ENCODE results near the gene TM2D1. TPM values are rescaled to one million over a fixed set of nuclear protein-coding genes. Genes with fewer than 3 reads are reported as not detected.
"Not testable (repeated sequence)": the region's sequence is repeated elsewhere in the genome, so short reads cannot be mapped to it uniquely, and the experiment has no call there.

Gene TM2D1
- polyA plus RNA-seq, 2 of the 4 experiments (the other 2 are of a cell fraction) = 32.4 to 54.2 TPM

GRCh38 chr1:61682891-61683290 lies 42.0 kb downstream of the TM2D1 start:
- POLR2A ChIA-PET = no interaction called here
- Histone ChIP-seq H3K4me2 (no peak overlapping the region), H3K4me1 (no peaks in the 10 kb centered on the region), H3K9me3 (no peaks in the 10 kb centered on the region), H3K27ac (no peak overlapping the region), H3K4me3 (no peak overlapping the region)
- CTCF ChIA-PET = interaction anchor here (1.2 kb wide), 1 partner anchor 169 kb away, joined by 3 read pairs; no protein-coding TSS in a partner anchor
- ATAC-seq (no peak), DNase-seq (ENCODE audit: low read depth in 1 of 2, low spot score in 1 of 2) (no peak), FAIRE-seq (no peak)
- 59% methylated on average over 3 of the region's 3 CpGs for WGBS (ENCODE audit: missing lambda C conversion rate)
- TF ChIP-seq RFX5 (IDR thresholded peaks at IDR 0.05) (no peak), ZSCAN20 (CRISPR knock-in tag; IDR thresholded peaks at IDR 0.05) (no peak), HEYL (CRISPR knock-in tag; IDR thresholded peaks at IDR 0.05) (no peak), CBX8 (IDR thresholded peaks at IDR 0.05) (no peak), JUNB (IDR thresholded peaks at IDR 0.05) (no peak), CEBPB (IDR thresholded peaks at IDR 0.05) (no peak), HMGXB4 (CRISPR knock-in tag; IDR thresholded peaks at IDR 0.05; ENCODE audit: borderline replicate concordance) (no peak), RNF2 (IDR thresholded peaks at IDR 0.05; ENCODE audit: borderline replicate concordance, low read depth) (no peak), E2F6 (IDR thresholded peaks at IDR 0.05; ENCODE audit: borderline replicate concordance, low read depth) (no peak), JUN (IDR thresholded peaks at IDR 0.05) (no peak), USF2 (IDR thresholded peaks at IDR 0.05) (no peak)

- Histone ChIP-seq H3K27ac (no peak overlapping the region), H3K4me2 (no peak overlapping the region), H3K4me3 (no peak overlapping the region), H3K9me3 (no peaks in the 10 kb centered on the region), H3K4me1 (no peaks in the 10 kb centered on the region)
- ChIA-PET POLR2A (no interaction called here), CTCF (interaction anchor here (0.8 kb wide), 1 partner anchor 15 kb away, joined by 3 read pairs; no protein-coding TSS in a partner anchor)
- TF ChIP-seq HEYL (CRISPR knock-in tag; IDR thresholded peaks at IDR 0.05) (no peak), HOXB5 (CRISPR knock-in tag; IDR thresholded peaks at IDR 0.05) (no peak), HDAC2 (IDR thresholded peaks at IDR 0.05) (no peak), POLR2AphosphoS2 (conservative IDR thresholded peaks at IDR 0.05; ENCODE audit: low read length) (no peak), POLR2A (IDR thresholded peaks at IDR 0.05; ENCODE audit: low read length) (no peak), HOXA7 (CRISPR knock-in tag; IDR thresholded peaks at IDR 0.05) (no peak), JUNB (IDR thresholded peaks at IDR 0.05) (no peak), SREBF2 (IDR thresholded peaks at IDR 0.05) (no peak), MAZ (IDR thresholded peaks at IDR 0.05; ENCODE audit: borderline replicate concordance, low read depth, low read length) (no peak), CBX2 (IDR thresholded peaks at IDR 0.05; ENCODE audit: borderline replicate concordance, low read depth) (no peak), MAFK (IDR thresholded peaks at IDR 0.05; ENCODE audit: partially characterized antibody) (no peak)
- TF ChIP-seq, protein P1, sequence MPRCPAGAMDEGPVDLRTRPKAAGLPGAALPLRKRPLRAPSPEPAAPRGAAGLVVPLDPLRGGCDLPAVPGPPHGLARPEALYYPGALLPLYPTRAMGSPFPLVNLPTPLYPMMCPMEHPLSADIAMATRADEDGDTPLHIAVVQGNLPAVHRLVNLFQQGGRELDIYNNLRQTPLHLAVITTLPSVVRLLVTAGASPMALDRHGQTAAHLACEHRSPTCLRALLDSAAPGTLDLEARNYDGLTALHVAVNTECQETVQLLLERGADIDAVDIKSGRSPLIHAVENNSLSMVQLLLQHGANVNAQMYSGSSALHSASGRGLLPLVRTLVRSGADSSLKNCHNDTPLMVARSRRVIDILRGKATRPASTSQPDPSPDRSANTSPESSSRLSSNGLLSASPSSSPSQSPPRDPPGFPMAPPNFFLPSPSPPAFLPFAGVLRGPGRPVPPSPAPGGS (IDR thresholded peaks at IDR 0.05) = no peak
- no peak for ATAC-seq
- no peak for FAIRE-seq
- no peak for DNase-seq (ENCODE audit: low read depth in 1 of 2, low spot score in 1 of 2)
- 90% methylated on average over 2 of the region's 2 CpGs for WGBS (ENCODE audit: missing lambda C conversion rate)
These were observed 44.4 kb downstream of the TM2D1 start for GRCh38 chr1:61680500-61680899.

- not testable (repeated sequence) for DNase-seq (ENCODE audit: low read depth in 1 of 2, low spot score in 1 of 2)
These were observed 48.1 kb downstream of the TM2D1 start for GRCh38 chr1:61676881-61677280.

More at GRCh38 chr1:61676881-61677280, 48.1 kb downstream of the TM2D1 start:
- WGBS (ENCODE audit: missing lambda C conversion rate) = 100% methylated on average over 2 of the region's 2 CpGs
- CTCF ChIA-PET, ATAC-seq, H3K9me3 ChIP-seq, H3K4me2 ChIP-seq, FAIRE-seq, H3K4me3 ChIP-seq, POLR2A ChIA-PET, H3K27ac ChIP-seq, H3K4me1 ChIP-seq: not testable (repeated sequence)

All from A549 (cell line).